Urothelium cell line (cell line): ENCODE measurements around the gene SEC14L1.
A peak's percentile ranks its signal among the peaks of the same experiment; 100 is the strongest.
"Not testable (repeated sequence)": the region's sequence is repeated elsewhere in the genome, so short reads cannot be mapped to it uniquely, and the experiment has no call there.

Experiments
- DNase-seq: peaks from one replicate; pipeline ENCODE4 v3.0.0; 2011; ENCODE audit warnings: low spot score, mixed read lengths
- FAIRE-seq: peaks from 2 replicates; lab custom pipeline; 2011; peaks lifted over from hg19 to GRCh38; lab: Jason Lieb, UNC

Gene SEC14L1

DNA sequence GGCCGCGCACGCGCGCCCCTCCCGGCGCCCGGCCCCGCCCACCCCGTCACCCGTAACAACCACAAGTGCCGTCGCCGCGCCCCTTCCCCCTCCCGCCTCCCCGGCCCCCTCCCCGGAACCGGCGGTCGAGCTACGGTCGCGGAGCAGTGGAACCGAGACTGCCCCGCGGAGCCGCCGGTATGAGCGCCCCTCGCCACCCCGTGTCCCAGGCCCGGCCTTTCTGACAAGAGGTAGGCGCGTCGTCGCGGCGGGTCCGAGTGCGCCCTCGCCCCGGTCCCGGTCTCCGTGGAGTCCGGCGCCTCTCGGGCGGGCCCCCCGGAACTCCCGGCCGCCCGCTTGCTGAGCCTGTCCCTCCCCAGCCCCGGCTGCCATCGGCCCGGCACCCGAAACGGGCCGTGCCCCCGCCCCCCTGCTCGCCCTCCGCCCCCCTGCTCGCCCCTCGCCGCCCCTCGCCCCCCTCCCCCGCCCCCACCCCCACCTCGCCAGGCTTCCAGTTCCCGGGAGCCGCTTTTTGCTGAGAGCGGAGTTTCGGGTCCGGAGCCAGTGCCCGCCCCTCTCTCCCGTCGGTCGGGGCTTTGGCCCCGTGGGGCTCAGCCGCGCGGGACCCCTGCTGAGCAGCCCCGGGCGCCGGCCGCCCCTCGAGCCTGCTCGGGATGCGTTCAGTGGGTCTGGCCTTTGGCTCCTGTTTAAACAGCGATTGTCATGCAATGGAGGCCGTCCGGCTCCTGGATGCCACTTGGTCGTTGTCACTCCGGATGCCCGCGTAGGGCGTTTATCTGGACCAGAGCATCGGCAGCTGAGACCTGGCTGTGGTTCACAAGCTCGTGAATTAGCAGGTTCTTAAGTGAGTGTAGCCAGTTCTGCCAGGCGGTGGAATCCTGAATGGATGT is at the start of gene SEC14L1:
TSS of gene SEC14L1 (plus strand) at position 92 of the 890 bp plus-strand sequence. CDS start 2,628 bp downstream, outside the sequence.
- DNase-seq, result peak; percentile 53
- peak; percentile 86 for FAIRE-seq

DNA sequence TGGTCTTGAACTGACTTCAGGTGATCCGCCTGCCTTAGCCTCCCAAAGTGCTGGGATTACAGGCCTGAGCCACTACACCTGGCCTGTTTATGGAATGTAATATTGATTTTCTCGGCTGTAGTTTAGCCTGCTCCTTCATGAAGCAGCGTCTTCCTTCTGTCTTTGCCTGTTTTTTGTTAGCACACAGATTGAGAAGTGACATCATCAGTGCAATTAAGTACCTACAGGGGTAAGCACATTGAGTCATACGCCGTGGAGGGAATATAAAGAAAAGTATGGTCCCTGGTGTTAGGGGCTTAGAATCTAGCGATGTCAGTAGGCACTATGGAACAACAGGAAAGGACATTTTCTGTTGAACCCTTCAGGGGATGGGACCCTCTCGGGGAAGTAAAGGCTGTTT is 48.7 kb upstream of the SEC14L1 start:
- DNase-seq (no peak), FAIRE-seq (no peak)

DNA sequence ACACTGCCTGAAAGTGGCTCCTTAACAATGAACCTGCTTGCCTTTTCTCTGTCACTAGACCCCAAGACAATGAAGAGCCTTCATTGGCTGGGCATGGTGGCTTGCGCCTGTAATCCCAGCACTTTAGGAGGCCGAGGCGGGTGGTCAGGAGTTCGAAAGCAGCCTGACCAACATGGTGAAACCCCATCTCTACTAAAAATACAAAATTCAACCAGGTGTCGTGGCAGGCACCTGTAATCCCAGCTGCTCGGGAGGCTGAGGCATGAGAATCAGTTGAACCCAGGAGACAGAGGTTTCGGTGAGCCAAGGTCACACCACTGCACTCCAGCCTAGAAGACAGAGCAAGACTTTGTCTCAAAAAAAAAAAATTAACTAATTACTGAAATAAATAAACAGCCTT is 45.3 kb upstream of the SEC14L1 start:
- no peak for FAIRE-seq
- DNase-seq, result no peak

DNA sequence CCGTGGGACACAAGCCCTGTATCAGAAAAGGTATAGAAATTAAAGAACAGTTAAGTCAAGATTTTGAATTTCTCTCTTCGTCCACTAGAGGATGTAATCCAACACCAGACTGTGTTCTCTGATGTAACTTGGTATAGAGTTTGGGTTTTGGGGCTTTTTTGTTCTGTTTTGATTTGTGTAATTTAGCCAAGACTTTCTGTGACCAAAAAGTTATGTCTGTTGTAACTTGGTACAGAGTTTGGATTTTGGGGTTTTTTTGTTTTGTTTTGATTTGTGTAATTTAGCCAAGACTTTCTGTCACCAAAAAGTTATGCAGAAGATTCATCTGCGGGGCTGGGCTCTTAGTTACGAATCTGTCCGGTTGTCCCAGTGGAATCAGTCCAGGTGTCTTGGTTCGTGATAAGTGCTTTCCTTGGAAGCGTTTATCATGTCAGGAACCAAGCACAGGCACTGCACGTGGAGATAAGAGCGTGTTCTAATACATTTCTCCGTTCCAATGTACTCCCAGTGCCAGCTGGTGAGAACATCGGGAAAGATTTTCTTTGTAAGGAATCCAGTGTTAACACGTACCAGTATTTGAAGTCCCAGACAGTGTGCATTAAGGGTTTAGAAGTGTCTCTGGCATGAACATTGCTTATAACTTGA is 44.1 kb upstream of the SEC14L1 start:
- no peak for FAIRE-seq
- DNase-seq, result peak; percentile 30

DNA sequence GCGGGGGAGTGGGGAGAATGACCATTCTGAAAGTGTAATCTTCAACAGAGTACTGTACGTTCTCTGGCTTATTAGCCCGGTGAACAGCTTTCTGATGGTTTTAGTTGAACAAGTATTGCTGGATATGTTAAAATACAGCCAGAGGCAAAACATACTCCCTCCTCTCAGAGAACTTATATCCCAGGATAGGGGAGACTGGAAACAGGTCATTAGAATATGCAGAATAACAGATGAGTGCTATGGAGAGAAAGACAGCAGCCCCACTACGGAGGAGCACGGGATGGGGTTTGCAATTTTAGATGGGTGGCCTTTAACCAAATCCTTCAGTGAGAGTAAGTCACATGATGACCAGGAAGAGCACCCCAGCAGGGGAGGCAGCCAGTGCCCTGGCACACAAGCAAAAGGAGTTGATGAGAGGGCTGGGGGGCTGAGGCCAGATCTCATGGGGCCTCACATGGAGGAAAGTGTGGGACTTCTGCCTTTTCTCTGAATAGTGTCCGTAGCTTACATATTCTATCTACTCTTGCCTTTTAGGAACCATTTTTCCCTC is 43.1 kb upstream of the SEC14L1 start:
- no peak for FAIRE-seq

DNA sequence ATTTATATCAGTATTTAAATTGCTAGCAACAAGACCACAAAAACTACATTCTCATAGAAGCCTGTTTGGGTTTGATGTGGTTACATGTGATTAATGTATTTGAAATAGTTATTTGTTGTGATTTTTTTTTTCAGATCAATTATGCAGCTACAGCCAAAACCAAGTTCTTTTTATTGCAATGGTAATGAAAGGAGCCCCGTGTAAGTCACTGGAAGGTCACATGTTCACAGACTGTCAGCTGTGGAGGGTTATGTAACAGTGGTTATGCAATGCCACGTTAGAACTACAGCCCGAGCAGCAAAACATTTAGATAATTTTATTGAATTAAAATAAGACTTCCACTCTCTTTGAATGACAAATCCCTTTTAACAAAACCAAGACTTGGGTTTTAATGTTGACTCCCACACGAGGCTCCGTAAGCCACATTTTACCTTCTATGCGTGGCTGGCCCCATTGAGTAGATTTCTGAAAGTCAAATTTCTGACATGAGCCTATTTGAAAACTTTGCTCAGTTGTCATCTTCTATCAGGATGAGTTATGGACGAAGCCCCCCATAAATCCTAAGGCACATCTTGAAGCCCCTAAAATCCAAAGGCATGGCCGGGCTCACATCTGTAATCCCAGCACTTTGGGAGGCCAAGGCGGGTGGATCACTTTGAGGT is 41.8 kb upstream of the SEC14L1 start:
- no peak for FAIRE-seq
- DNase-seq, result no peak

More for the DNA sequence above, 43.1 kb upstream of the SEC14L1 start:
- no peak for DNase-seq

DNA sequence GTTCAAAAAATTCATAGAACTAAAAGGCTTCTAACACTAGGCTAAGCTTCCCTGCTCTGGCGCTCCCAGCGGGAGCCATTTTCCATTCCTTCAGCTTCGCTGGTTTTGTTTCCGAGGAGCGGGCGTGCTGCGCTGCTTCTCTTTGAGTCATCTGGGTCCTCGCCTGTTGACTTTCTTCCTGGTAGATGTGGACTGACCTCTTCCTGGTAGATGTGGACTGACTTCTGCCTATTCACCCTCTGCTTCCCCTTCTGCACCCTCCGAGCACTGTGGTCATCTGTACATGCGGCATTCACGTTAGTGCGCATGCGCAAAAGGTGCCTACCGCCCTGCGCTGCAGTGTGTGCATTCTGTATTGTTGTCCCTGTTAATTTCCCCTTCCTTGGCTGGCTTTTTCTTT is 40.8 kb upstream of the SEC14L1 start:
- FAIRE-seq (no peak), DNase-seq (no peak)

DNA sequence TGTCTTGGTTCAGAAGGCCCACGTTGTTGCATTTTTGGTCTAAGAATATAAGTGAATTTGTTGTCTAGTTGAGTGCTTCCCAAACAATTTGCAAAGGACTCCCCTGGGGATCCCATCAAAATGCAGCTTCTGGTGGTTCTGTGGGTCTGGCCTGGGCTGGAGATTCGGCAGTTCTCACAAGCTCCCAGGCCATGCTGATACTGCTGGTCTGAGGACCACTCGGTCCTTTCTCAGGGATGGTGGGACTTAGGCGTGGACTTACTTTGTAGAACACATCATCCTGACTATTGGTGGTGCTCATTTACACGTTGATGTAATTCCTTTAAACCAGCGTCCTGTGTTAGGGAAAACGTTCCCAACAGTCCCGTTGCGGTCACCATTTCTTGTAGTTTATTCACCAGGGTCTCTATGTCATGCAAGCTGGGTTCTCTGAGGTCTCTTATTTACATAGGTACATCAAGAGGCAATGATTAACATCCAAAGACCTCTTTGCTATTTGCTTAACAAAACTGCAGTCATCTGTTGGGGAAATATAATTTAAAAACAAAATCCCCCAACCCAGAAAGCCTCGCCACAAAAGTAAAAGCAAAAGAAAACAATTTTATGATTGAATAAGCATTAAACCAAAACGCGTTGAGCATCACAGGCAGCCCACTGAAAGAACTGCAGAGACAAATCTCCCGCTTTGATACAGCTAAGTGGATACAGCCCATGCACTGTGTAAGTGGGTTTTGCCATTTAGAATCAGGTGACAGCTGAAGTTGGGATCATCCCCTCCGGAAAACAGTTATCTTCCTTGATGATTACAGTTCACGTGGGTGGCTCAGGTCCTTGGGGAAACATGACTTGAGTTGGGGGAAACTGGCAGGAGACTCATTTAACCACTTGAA is 39.0 kb upstream of the SEC14L1 start:
- DNase-seq, result no peak
- FAIRE-seq, result no peak

DNA sequence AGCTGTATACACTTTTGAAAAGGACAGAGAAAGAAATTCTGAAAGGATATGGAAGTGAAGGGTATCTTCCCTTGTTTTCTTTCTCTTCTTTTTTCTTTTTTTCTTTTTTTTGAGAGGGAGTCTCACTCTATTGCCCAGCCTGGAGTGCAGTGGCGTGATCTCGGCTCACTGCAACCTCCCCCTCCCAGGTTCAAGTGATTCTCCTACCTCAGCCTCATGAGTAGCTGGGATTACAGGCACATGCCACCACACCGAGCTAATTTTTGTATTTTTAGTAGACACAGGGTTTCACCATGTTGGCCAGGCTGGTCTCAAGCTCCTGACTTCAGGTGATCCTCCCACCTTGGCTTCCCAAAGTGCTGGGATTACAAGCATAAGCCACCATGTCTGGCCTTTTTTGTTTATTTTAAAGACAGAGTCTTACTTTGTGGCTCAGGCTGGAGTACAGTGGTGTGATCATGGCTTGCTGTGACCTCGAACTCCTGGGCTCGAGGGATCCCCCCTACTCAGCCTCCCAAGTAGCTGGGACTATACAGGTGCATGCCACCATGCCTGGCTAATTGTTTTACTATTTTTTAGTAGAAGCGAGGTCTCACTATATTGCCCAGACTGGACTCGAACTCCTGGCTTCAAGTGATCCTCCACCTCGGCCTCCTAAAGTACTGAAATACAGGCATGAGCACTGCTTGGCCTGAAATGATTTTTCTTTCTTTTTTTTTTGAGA is 38.2 kb upstream of the SEC14L1 start:
- DNase-seq, FAIRE-seq: not testable (repeated sequence)

DNA sequence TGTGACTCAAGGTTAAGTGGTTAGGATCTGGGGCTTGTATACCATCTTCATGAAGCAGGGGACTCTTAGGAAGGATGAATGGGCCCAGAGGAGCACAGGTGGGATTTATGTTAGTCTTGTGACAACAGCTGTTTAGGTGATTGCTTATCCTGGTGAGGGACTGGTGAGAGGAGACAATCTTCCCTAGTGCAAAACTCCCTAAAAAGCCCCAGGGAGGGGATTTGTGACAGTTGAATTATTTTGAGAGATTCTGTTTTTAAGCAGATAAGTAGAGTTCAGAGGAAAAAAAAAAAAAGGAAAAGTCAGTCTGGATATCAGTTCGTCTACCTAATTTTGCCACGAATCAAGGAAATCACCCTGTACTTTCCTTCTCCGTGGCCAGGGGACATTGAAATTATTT is 35.1 kb upstream of the SEC14L1 start:
- DNase-seq, result no peak
- FAIRE-seq, result no peak

DNA sequence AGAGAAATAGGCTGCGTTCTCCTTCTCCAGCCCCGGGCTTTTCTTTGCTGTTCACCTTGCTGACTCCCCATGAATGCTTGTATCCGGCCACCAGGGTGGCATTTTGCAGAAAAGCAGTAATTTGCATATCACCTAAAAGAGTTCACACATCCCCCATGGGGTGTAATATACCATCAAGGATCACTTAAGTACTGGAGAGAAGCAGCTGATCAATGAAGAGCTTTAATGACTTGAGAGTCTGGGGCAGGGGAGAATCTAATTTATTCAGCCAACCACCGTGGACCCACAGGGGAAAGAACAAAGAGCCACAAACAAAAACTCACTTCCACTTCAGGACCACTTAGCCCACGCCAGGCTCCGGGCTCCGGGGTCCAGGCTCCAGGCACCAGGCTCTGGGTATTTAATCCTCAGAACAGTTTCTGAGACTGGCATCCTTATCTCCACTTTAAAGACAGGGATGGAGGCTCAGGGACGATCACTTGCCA is 33.9 kb upstream of the SEC14L1 start:
- FAIRE-seq (no peak), DNase-seq (no peak)

DNA sequence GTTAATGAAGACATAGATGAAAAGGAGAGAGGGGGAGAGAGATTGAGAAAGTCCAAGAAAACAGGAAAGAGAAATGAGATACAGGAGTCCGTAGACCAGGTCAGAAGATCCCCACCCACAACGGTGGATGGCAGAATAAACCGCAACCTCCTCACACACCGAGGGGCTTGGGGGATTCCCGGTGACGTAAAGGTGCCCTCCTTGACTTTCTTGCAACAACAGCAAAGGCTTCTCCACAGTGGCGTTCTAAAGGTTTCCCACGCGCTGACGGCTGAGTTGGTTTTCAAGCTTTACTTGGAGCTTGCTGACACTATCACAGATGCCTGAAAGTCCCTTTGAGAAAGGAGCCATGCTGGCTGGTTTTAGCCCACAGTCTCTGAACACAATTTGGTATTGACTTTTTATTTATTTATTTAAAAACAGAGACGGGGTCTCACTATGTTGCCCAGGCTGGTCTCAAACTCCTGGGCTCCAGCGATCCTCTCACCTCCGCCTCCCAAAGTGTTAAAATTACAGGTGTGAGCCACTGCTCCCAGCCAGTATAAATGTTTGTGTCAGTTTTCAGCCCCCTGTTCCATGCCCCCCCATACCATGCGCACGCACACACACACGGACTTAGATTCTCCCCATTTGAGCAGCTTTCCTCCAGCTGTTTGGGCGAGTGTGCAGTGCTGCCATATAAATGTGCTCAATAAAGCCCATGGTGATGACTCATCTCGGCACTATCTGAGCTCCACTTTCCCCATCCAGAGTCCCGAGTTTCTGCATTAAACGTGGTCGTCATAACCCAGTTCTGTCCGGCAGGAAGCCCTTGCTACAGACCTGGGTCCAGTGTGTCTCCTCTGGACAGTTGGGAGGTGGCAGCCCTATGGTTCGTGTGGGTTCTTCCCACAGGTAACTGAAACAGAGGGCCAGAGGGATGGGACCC is 33.0 kb upstream of the SEC14L1 start:
- no peak for DNase-seq
- no peak for FAIRE-seq

DNA sequence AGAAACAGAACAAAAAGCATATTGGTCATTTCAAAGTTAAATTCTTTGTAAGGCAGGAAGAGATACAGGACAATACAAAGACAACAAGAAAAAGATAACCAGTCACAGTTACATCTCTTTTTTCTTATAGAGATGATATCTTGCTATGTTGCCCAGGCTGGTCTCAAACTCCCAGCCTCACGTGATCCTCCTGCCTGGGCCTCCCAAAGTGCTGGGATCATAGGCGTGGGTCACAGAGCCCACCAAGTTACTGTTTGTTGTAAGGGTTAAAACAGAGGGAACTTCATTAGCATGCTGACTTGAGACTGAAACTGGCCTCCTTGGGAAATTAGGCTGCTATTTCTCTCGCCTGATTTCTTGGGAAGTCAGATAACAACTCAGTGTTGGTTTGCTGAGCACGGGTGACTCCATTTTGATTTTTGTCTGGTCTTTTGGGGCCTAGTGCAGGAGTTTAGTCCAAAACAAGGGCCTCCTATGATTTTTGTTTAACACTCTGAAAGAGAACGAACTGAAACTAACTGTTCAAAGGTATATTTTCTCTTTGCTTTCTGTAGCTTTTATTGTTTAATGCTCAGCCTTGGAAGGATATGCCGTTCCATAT is 31.5 kb upstream of the SEC14L1 start:
- no peak for FAIRE-seq
- DNase-seq, result no peak

DNA sequence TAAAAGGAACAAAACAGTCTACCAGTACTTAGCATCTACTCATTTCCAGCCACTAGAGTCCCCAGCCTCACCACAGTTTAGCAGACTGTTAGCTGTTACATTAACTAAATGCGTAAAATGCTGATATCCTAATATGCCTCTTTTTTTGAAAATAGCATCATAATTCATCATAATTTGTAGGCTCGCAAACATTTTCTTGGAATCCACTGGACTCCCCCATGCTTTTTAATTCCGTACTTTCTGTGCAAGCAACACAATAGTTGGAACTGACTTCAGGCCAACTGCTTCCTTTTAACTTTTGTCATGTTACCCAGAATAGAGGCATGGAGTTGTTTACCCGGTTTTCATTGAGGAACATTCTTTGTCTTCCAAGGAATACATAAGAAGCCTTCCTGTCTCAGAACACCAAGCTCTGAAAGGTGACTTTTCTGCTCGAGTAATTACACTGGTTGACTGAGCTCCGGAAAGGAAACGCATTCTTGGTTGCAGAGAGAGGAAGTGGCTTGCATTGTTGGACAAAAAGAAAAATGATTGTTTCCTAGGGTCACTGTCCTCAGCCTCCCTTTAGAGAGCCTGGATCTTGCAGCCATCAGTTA is 30.9 kb upstream of the SEC14L1 start:
- FAIRE-seq, result no peak
- peak; percentile 23 for DNase-seq

DNA sequence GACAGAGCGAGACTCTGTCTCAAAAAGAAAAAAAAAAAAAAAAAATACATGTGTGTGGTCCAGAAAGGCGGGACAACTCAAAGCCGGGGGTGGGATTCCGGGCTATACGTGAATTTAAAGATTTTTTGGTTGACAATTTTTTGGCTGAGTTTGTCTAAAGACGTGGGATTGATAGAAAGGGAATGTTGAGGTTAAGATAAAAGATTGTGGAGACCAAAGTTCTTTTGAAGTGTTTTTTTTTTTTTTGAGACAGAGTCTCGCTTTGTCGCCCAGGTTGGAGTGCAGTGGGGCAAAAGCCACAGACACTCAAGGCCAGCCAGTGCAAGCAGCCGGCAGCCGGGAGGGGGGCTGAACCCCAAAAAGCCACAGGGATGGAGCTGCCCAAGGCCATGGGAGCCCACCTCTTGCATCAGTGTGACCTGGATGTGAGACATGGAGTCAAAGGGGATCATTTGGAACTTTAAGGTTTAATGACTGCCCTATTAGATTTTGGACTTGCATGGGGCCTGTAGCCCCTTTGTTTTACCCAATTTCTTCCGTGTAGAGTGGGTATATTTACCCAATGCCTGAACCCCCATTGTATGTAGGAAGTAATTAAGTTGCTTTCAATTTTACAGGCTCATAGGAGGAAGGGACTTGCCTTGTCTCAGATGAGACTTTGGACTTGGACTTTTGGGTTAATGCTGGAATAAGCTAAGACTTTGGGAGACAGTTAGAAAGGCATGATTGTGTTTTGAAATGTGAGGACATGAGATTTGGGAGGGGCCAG is 29.4 kb upstream of the SEC14L1 start:
- not testable (repeated sequence) for DNase-seq, FAIRE-seq

DNA sequence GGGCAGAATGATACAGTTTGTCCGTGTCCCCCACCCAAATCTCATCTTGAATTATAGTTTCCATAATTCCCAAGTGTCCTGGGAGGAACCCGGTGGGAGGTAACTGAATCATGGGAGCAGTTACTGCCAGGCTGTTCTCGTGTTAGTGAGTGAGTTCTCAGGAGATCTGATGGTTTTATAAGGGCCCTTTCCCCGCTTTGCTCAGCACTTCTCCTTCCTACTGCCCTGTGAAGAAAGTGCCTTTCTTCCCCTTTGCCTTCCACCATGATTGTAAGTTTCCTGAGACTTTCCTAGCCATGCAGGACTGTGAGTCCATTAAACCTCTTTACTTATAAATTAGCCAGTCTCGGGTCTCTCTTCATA is 28.9 kb upstream of the SEC14L1 start:
- FAIRE-seq (no peak), DNase-seq (no peak)

DNA sequence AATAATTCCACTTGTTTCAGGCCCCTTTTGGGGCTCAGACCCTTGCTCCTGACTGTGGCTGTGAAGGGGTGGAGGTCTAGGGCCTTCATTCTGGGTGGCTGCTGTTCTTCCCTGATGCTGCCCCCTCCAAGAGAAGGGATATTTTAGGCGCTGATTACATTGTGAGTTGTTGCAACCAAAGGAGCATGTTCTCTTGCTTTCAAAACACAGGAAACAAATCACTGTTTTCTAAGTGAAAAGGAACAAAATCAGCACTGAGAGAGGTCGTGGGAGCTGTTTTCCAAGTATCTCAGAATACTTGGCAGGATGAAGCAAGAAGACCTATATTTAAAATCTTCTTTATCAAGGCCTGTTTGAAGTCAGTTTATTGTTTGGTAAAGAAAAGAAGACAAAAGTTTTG is 25.3 kb upstream of the SEC14L1 start:
- no peak for FAIRE-seq

More for the DNA sequence above, 25.3 kb upstream of the SEC14L1 start:
- no peak for DNase-seq
